Muscle of leg (tissue), 11 donors: ENCODE results near the gene FXYD1. TPM values are rescaled to one million over a fixed set of nuclear protein-coding genes. Genes with fewer than 3 reads are reported as not detected.
"Not testable (repeated sequence)": the region's sequence is repeated elsewhere in the genome, so short reads cannot be mapped to it uniquely, and the experiment has no call there.

Source experiments
- DNase-seq: peaks from one replicate; pipeline ENCODE4 v3.0.0; 2013
- H3K27ac ChIP-seq: one replicate; pipeline ENCODE4 v1.5.1; 2013; ENCODE audit warnings: mild to moderate bottlenecking, low read length, control low read depth
- H3K27me3 ChIP-seq: one replicate; pipeline ENCODE4 v1.6.1; 2013; ENCODE audit warnings: low read length; ENCODE audit not compliant: control insufficient read depth, insufficient read depth
- H3K36me3 ChIP-seq: one replicate; pipeline ENCODE4 v1.6.1; 2013; ENCODE audit warnings: low read length; ENCODE audit not compliant: control insufficient read depth, insufficient read depth
- H3K4me1 ChIP-seq: one replicate; pipeline ENCODE4 v1.6.1; 2013; ENCODE audit warnings: low read length; ENCODE audit not compliant: control insufficient read depth, insufficient read depth
- H3K4me3 ChIP-seq: one replicate; pipeline ENCODE4 v1.5.1; 2013; ENCODE audit warnings: low read length, control low read depth
- H3K9me3 ChIP-seq: replicated peaks from 2 replicates; pipeline ENCODE4 v1.6.1; 2013; ENCODE audit warnings: low read depth, low read length; ENCODE audit not compliant: control insufficient read depth
- WGBS: methylation state at CpG from one replicate; pipeline ENCODE4 v1.1.5; 2013; ENCODE audit warnings: missing lambda C conversion rate; ENCODE audit not compliant: insufficient coverage; 5-methylcytosine and 5-hydroxymethylcytosine counted together
- polyA plus RNA-seq, 8 donors: library from polyadenylated mRNA; unstranded; fragments of 120-200 nt; gene quantifications; one replicate each; pipeline versions ENCODE4 v1.2.1 to v1.2.3, GENCODE V29; 2013; ENCODE audit warnings: inconsistent platforms in 1 of 8, low replicate concordance in 1 of 8; ENCODE audit not compliant: insufficient read length in 8 of 8, insufficient read depth in 1 of 8
- total RNA-seq: library from RNA; stranded (reverse); fragments of 120-200 nt; gene quantifications from one replicate; pipeline ENCODE4 v1.2.4, GENCODE V29; 2013

The FXYD1 gene
- total and polyA plus RNA-seq, 9 donors, result 144 to 301 (median 195) TPM

DNA sequence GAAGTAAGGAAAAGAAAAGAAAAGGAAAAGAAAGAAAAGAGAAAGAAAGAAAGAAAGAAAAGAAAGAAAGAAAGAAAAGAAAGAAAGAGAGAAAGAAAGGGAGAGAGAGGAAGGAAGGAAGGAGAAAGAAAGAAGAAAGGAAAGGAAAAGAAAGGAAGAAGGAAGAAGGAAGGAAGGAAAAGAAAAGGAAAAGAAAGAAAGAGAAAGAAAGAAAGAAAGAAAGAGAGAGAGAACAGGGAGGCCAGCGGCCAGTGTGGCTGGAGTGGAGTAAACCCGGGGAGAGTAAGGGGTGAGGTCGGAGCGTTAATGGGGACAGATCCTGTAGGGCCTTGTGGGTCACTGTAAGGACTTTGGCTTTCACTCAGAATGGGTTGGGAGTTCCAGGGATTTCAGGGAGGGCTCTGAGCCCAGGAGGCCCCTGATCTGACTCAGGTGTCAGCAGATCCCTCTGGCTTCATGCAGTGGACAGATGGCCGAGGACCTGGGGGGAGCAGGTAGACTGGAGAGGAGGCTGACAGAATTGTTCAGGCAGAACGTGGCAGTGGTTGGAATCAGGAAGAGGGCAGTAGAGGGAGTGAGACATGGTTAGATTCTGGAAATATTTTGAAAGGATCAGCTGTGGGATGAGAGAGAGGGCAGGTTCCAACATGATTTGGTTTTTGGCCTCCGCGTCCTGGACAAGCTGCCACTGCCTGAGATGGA lies 42.8 kb upstream of the FXYD1 start:
- H3K36me3 ChIP-seq, result no peaks in the 10 kb centered on the region
- no peaks in the 10 kb centered on the region for H3K9me3 ChIP-seq
- H3K4me1 ChIP-seq, result peaks cover 6% of the 10 kb centered on the region
- DNase-seq, result no peak
- H3K4me3 ChIP-seq, result no peak overlapping the region
- no peak overlapping the region for H3K27ac ChIP-seq
- H3K27me3 ChIP-seq, result peaks cover 3% of the 10 kb centered on the region
- WGBS, result 52% methylated on average over 8 of the region's 8 CpGs

- Histone ChIP-seq H3K4me1 (peaks cover 3% of the 10 kb centered on the region), H3K36me3 (no peaks in the 10 kb centered on the region), H3K4me3 (no peak overlapping the region), H3K27ac (no peak overlapping the region), H3K27me3 (no peaks in the 10 kb centered on the region), H3K9me3 (no peaks in the 10 kb centered on the region)
- no peak for DNase-seq
- 70% methylated on average over 27 of the region's 29 CpGs for WGBS
These were observed 40.1 kb upstream of the FXYD1 start for GRCh38 chr19:35098413-35099049.

- no peaks in the 10 kb centered on the region for H3K36me3 ChIP-seq
- no peak for DNase-seq
- no peak overlapping the region for H3K27ac ChIP-seq
- H3K9me3 ChIP-seq, result no peaks in the 10 kb centered on the region
- H3K4me1 ChIP-seq, result peaks cover 3% of the 10 kb centered on the region
- WGBS, result 91% methylated on average over 15 of the region's 21 CpGs
- no peaks in the 10 kb centered on the region for H3K27me3 ChIP-seq
- no peak overlapping the region for H3K4me3 ChIP-seq
These were observed 39.3 kb upstream of the FXYD1 start for GRCh38 chr19:35099155-35099896.

DNA sequence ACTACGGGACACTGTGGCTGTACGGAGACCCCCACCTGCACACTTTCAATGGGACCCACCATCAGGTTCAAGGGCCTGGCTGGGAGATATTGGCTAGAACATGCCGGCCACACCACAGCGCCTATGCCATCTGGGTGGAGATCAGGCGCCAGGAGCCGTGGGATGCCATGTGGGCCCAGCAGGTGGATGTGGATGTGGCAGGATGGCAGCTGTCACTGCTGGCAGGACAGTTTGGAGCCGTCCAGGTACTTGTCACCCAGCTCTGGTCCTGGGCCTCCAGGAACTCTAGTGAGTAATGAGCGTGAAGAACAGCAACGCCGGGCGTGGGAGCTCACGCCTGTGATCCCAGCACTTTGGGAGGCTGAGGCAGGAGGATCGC lies 38.7 kb upstream of the FXYD1 start:
- Histone ChIP-seq H3K4me3 (no peak overlapping the region), H3K36me3 (no peaks in the 10 kb centered on the region), H3K27ac (no peak overlapping the region), H3K9me3 (no peaks in the 10 kb centered on the region), H3K27me3 (peaks cover 1% of the 10 kb centered on the region), H3K4me1 (peaks cover 3% of the 10 kb centered on the region)
- WGBS, result 79% methylated on average over 12 of the region's 13 CpGs
- no peak for DNase-seq

DNA sequence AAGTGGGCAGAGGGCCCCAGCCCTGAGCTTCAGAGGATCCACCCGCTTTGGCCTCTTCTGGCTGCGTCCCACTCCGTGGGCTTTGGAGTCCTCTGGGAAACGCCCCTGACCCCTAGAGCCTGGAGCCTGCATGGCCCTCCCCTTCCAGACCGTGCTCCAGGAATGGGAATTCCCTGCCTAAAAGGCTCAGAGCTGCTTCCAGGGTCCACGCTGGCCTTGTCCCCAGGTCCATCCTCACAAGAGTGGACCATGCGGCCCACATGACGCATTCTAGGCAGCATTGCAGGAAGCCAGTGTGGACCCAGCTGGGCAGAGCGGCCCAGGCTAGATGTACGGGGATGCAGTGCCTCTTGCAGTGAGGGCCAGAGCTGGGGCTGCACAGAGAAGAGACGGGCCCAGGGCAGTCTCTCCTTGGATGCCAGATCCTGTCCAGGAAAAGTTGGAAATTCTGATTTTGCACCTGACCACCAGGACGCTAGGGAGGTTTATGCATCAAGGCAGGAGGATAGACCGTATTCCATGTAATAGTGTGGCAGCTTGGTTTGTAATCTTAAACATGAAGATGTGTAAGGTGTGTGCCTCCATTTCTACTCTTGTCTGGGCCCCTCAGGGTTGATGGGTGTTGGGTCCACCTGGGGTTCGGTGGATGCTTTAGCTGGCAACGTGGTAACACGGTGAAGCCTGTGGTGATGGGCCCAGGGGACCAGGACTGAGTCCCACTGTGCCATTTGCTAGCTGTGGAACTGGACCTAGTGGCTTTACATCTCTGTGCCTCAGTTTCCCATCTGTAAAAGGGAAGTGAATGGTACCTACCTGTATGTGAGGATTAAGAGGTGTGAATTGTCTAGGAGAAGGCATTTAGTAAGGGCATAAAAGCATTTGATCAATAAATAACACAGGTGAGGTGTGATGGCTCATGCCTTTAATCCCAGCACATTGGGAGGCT lies 37.8 kb upstream of the FXYD1 start:
- 49% methylated on average over 16 of the region's 16 CpGs for WGBS
- no peak for DNase-seq

DNA sequence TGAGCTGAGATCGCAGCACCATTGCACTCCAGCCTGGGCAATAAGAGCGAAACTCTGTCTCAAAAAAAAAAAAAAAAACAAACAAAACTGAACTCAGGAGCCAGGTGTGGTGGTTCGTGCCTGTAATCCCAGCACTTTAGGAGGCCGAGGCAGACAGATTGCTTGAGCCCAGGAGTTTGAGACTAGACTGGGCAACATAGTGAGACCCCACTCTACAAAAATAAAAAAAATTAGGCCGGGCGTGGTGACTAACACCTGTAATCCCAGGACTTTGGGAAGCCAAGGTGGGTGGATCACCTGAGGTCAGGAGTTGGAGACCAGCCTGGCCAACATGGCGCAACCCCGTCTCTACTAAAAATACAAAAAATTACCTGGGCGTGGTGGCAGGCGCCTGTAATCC lies 36.7 kb upstream of the FXYD1 start:
- H3K27me3 ChIP-seq, H3K9me3 ChIP-seq, H3K4me3 ChIP-seq, H3K36me3 ChIP-seq, DNase-seq, H3K27ac ChIP-seq, H3K4me1 ChIP-seq: not testable (repeated sequence)
- no CpG with 5 or more reads among the region's 10 CpGs for WGBS

More for the DNA sequence above, 37.8 kb upstream of the FXYD1 start:
- H3K9me3 ChIP-seq, result no peaks in the 10 kb centered on the region
- peaks cover 3% of the 10 kb centered on the region for H3K4me1 ChIP-seq
- no peak overlapping the region for H3K27ac ChIP-seq
- H3K4me3 ChIP-seq, result no peak overlapping the region
- peaks cover 2% of the 10 kb centered on the region for H3K27me3 ChIP-seq
- H3K36me3 ChIP-seq, result no peaks in the 10 kb centered on the region

- H3K9me3 ChIP-seq, H3K4me3 ChIP-seq, H3K27ac ChIP-seq, H3K36me3 ChIP-seq, H3K4me1 ChIP-seq, H3K27me3 ChIP-seq, DNase-seq: not testable (repeated sequence)
- 77% methylated on average over 10 of the region's 10 CpGs for WGBS
These were observed 35.0 kb upstream of the FXYD1 start for GRCh38 chr19:35103614-35104013.

DNA sequence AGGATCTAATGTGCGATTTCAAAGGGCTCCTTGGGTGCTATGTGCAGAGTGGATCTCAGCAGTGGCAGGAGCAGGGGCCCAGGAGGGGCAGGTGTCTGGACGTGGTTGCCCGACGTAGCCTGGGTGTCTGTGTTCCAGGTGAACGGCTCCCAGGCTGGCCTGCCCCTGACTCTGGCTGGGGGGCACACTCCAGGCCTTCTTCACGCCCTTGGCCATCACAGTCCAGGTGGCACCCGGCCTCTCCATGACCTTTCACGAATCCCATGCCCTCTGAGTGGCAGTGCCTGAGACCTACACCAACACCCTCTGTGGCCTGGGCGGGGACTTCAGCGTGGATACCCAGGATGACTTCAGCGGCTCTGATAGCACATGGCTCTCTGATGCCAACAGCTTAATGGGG lies 34.3 kb upstream of the FXYD1 start:
- peaks cover 4% of the 10 kb centered on the region for H3K9me3 ChIP-seq
- no peak overlapping the region for H3K27ac ChIP-seq
- H3K36me3 ChIP-seq, result no peaks in the 10 kb centered on the region
- no peak for DNase-seq
- H3K4me3 ChIP-seq, result no peak overlapping the region
- H3K4me1 ChIP-seq, result no peaks in the 10 kb centered on the region
- 88% methylated on average over 11 of the region's 11 CpGs for WGBS
- peaks cover 2% of the 10 kb centered on the region for H3K27me3 ChIP-seq

GRCh38 chr19:35105047-35105410 lies 33.6 kb upstream of the FXYD1 start:
- WGBS, result 98% methylated on average over 4 of the region's 6 CpGs
- H3K9me3 ChIP-seq, result peaks cover 4% of the 10 kb centered on the region
- H3K36me3 ChIP-seq, result no peaks in the 10 kb centered on the region
- H3K4me1 ChIP-seq, result no peaks in the 10 kb centered on the region
- no peak overlapping the region for H3K4me3 ChIP-seq
- peaks cover 2% of the 10 kb centered on the region for H3K27me3 ChIP-seq
- no peak for DNase-seq
- no peak overlapping the region for H3K27ac ChIP-seq
